GM19397 (cell line): ENCODE measurements around the gene GNG10.
A peak's percentile ranks its signal among the peaks of the same experiment; 100 is the strongest.
"Not testable (repeated sequence)": the region's sequence is repeated elsewhere in the genome, so short reads cannot be mapped to it uniquely, and the experiment has no call there.

ENCODE experiments used
- ATAC-seq: cut with Tn5 transposase; IDR thresholded peaks from one replicate; pipeline ENCODE4 v1.9.1; 2021; ENCODE audit warnings: mild to moderate bottlenecking, moderate library complexity; ENCODE audit not compliant: unreplicated experiment

The GNG10 gene

DNA sequence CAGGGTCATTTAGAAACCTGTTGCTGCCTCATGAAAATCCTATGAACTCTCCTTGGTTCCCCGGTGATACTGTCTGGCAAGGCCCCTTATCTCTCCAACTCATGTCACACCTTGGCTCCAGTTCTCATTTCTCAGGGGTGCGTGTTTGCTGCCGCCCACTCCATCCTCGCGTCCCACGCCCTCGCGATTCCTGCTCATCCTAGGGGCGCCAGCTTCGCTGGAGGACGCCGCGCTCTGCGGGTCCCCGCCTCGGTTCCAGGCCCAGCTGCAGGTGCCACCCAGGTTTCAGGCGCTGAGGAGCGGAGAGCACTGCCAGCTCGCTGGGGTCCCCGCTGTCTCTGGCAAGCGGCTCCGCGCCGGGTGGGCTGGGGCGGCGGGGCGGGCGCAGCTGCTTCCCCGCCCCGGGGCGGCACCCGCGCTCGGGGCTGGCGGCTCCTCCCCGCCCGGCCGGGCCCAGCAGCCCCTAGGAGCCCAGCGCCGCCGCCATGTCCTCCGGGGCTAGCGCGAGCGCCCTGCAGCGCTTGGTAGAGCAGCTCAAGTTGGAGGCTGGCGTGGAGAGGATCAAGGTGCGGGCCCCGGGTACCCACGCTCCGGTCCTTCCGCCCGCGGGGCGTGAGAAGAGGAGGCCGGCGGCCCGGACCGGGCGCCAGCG is at the start of gene GNG10:
GNG10 (plus strand) TSS at position 456 of the 652 bp plus-strand sequence; CDS start at position 486, 30 bp downstream.
- peak; percentile 89 for ATAC-seq

DNA sequence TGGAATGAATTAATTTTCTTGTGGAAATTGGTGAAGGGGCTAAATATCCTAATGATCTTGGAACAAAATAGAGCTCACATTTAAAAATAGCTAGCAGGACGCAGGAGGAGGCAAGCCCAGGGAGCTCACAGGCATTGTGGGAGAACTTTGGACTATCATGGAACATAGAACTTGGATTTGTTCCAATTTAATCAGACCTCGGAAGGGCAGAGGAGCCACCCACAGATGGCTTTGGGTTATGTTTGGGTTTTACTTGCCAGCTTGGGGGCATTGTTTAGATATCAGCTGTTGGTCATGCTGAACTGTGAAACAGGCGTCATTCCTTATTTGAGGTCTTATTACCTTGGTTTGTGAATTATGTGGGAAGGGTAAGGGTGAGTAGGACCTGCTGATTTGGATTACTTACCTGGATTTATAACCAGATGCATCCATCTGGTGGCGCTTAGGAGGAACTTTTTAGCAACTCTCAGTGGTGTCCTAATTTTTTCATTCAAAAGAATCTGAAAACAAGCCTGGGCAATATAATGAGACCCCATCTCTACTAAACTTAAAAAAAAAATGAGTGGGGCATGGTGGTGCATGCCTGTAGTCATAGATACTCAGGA is 47.9 kb upstream of the GNG10 start:
- ATAC-seq, result no peak

DNA sequence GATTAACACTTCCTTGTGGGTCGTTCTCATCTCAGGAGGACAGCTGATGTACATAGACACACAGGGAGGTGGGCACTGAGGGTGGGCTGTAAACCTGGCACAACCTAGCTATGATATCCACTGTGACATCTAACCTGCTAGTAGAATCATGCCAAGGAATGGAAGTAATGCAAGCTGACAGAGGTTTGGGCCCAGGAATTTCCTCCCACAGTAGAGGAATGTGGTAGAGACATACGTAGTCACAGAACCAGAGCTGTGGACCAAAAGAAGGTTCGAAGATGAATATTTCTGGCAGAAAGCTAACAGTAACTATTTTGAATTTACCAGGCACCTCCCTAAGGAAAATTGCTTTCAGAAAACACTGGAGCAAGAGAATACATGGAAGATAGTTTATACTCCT is 45.5 kb upstream of the GNG10 start:
- ATAC-seq, result no peak

DNA sequence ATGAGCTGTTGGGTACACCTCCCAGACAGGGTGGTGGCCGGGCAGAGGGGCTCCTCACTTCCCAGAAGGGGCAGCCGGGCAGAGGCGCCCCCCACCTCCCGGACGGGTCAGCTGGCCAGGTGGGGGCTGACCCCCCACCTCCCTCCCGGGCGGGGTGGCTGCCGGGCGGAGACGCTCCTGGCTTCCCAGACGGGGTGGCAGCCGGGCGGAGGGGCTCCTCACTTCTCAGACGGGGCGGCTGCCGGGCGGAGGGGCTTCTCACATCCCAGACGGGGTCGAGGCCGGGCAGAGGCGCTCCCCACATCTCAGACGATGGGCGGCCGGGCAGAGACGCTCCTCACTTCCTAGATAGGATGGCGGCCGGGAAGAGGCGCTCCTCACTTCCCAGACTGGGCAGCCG is 44.1 kb upstream of the GNG10 start:
- ATAC-seq, result not testable (repeated sequence)

DNA sequence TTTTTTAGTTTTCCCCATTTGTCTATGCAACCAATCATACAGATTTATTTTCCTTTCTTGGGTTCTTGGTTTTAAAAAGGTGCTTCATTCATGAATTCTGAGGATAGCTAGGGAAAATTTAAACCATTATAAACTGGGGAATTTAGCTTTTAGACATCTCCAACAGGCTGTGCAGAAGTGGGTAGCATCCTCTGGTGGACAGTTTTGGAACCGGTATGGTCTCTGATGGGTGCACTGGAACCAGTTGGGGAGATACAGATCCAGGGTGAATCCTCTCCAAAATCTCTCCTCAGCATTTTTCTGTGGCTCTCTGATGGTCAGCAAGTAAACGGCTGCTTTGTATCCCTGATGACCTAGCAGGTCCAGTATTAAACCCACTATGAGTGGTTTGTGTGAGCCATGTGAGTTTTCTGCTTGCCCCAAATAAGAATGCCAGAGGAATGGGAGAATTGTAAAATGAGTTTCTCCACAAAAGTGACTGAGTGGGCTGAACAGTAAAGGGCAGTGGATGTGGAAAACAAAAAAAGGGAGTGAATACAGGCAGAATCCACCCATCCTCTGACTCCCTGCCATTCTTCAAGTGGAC is 39.4 kb upstream of the GNG10 start:
- no peak for ATAC-seq

DNA sequence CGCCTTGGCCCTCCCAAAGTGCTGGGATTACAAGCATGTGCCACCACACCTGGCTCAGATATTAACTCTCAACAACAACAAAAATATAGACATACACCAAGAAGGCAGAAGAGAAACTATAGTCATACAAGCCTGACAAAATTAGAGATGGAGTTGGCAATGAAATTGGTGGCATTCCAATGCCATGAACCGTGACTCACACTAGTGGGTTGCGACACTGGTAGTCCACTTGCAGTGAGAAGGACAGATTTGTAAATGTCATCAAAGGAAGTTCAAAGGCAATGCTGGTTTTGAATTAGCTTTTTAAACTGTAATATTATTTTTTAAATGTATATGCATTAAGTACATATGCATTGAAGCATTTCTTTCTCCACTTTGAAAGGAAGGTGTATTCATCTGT is 38.8 kb upstream of the GNG10 start:
- no peak for ATAC-seq

DNA sequence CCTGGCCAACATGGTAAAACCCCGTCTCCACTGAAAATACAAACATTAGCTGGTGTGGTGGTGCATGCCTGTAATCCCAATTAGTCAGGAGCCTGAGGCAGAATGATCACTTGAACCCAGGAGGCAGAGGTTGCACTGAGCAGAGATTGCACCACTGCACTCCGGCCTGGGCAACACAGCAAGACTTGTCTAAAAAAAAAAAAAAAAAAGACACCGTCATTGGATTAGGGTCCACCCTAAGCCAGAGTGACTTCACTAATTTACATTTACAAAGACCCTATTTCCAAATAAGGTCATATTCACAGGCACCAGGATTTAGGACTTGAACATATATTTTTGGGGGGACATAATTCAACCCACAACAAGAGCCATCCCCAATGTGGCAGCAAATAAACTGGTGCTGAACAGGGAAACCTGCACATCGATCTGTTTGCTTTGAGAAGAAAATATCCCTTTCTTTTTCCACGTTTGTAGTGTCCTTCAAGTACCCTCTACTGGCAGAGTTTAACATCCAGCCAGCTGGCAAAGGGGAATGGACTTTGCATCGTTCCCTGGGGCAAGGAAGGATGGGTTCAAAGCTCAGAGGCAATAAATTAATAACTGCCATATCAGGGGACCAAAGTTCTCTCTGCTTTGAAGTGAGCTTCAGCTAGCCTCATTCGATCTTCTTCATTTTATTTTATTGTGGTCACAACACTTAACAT is 34.0 kb upstream of the GNG10 start:
- no peak for ATAC-seq

DNA sequence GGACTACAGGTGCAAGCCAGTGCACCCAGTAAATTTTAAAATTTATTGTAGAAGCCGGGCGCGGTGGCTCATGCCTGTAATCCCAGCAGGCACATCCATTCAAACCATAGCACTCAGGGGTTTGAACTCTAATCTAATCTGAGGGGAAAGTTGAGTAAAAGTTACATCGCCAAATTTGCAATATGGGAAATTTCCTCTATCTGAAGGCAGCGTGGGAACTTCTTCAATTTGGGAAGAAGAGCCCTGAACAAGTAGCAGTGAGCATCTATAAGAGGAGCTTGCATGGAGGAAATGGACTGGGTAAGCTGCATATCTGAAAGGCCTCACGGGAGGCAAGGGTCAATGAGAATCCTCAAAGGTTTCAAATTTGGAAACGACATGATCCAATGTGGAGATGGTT is 33.0 kb upstream of the GNG10 start:
- ATAC-seq, result no peak

DNA sequence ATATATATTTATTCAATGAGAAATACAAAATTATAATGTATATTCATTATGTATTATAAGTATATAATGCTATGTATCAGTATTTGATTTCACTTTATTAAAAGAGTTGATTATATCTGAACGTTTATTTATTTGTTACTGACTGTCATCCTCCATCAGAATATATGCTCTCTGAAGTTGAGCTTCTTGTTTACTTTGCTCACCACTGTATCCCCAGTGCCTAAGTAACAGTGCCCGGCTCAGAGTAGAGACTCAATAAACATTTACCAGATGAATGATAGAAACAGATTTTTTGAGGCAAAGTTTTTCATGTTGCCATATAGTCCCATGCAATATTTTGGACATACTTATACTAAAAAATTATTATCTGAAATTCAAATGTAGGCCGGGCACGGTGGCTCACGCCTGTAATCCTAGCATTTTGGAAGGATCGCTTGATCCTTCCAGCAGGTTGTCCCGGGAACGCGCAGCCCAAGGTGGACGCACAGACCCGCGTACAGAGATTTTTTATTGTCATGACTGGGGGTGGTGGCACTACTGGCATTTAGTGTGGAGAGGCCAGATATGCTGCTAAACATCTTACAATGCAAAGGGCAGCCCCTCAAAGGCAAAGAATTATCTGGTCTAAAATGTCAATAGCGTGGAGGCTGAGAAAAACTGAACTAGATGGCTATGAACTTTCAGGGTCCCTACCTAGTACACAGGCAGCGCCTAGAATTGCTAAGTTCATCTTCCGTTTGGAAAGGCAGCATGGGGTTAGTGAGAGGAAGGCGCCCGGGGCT is 31.0 kb upstream of the GNG10 start:
- peak; percentile 11 for ATAC-seq

DNA sequence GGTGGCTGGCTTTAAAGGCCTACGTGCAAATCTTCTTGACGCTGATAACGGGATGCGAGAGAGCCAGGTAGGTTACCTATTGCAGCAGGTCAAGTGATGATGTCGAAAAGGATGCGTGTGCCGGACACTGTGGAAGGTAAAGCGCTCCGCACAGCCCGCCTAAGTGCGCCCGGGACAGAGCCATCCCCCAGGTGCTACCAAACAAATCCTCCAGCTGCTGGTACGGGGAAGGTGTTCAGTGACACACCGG is 30.5 kb upstream of the GNG10 start:
- ATAC-seq, result no peak

DNA sequence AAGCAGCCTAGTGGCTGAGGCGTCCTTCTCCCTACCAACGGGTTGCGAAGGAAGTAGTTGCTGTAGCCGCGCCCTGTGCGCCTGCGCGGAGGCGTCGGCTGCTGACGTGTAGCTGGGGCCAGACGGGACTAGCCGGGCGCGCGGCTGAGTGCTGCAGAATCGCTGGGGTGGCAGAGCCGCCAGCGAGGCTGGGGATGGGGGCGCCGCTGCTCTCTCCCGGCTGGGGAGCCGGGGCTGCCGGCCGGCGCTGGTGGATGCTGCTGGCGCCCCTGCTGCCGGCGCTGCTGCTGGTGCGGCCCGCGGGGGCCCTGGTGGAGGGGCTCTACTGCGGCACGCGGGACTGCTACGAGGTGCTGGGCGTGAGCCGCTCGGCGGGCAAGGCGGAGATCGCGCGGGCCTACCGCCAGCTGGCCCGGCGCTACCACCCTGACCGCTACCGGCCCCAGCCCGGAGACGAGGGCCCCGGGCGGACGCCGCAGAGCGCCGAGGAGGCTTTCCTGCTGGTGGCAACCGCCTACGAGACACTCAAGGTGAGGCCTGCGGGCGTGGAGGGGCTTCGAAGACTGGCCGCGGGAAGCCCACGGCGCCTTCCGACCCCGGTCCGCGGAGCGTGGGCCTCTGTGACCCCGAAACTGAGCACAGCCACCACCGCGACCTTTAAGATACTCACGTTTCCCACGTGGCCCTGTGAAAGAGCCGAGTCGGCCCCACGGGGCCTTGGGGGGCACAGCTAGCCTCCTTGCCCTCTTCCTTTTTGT is 30.0 kb upstream of the GNG10 start, which contains the start of gene DNAJC25:
DNAJC25 (plus strand) TSS at position 121 of the 758 bp plus-strand sequence; CDS start at position 195, 74 bp downstream.
- peak; percentile 98 for ATAC-seq

DNA sequence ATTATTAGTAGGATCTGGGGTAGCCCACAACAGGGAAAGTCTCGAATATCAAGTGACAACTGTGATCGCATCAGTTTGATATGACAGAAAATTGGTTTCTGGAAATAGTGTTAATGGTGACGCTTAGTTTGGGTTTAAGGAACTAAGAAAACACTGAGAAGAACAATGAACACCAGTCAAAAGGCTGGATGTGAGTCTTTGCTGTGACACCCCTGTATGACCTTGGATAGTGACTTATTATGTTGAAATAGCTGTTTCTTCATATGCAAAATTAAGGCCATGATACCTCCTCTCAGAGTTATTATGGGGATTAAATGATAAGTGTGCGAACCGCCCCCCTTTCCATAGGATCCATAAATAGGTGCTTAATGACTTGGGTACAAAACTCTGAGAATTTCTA is 29.3 kb upstream of the GNG10 start:
- ATAC-seq, result no peak

DNA sequence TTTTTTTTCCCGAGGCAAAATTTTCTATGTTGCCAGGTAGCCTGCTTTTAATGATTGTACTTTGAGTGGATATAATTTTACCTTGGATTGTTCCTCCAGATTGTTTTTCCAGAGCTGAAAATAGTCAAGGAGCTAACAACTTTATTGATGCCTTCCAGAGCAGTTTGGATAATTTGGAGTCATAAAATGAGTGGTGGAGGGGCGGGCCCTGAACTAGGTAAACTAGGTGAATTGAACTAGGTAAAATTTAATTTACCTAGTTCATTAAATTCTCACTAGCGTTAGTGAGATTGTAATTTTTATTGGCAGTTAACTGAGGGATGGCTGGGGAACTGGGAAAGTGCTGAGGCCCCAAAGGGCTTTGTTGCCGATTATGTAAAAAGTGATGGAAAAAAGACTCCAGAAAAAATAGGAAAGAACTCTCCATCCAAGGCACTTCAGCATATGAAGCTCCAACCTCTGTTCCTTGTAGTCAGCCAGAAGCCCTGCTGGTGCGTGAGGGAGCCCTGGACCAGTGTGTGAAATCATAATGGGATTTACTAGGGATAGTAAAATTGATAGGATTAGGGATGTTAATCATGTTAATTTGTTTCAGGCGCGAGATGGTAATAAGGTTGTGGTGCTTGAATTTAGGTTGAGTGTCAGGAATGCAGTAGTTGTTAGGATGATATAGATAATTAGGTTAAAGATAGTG is 28.6 kb upstream of the GNG10 start:
- ATAC-seq, result no peak

DNA sequence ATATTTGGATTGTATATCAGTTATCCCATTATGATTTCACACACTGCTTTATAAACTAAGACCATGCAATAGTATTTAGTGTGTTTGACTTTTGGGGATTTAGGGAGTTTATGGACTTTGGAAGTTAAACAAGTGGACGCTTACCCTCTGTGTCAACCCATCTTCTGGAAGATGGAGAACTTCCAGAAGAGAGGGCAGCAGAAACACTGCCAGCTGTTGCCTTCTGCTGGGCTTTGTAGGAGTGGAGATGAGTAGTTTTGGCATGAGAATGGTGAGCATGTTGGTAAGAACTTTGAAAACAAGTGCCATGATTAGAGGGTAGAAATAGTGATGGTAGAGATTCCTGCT is 28.0 kb upstream of the GNG10 start:
- ATAC-seq, result no peak

DNA sequence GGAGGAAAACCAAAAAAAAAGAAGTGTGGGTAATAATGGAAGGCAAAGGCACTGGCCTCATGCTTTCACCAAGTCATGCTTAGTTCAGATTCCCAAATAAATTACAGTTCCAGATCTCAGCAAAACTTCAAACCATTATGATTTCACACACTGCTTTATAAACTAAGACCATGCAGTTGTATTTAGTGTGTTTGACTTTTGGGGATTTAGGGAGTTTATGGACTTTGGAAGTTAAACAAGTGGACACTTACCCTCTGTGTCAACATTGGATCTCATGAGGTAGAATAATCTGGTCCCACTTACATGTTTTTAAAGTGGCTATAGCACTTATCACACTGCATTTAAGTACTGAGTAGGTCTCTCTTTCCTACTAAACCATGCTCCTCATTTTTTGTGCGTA is 26.5 kb upstream of the GNG10 start:
- no peak for ATAC-seq

DNA sequence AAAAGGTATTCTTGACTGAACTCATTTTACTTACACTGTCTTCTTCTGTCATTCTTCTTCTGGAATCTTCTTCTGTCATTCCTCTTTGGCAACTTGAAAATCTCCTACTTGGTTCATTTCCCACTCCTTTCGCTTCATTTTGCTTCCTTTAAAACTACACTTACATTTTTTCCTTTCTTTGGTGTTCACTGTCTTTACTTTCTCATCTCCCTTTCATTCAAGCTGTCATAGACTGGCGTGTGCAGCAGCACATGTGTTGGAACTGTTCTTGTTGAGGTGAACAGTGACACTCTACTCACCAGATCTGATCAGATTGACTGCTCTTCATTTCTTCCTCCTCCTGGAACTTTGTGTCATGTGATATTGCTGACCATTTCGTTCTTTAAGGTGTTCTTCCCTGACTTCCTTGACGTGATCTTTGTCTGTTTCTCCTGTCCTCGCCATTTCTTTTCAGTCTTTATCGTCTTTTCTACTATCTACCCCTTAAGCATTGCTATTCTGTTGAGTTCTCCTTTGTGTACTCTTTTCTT is 23.9 kb upstream of the GNG10 start:
- no peak for ATAC-seq

DNA sequence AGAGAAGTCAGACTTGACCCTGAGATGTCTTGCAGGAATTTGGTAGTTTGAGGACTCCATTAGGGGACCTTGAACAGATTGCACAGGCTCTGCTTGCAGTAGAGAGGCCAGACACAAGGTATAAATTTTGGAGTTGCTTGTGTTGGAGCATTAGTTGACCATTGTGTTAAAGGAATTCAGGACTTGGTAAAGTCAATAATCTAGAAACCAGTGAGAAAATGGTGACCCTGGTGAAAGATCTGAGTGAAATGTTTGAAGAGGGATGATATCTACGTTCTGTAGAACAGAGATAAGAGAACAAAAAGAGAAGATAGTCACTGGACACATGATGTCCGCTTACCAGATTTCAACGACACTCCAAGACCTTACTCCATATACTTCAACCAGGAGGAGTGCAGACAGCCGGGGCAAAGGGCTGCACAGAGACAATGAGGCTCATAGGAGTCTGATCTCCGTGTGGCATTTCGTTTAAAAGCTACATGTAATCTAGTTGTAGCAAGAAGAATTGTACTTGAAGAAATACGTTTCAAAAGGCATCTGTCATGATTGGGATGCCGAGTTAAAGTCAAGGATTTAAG is 17.1 kb upstream of the GNG10 start:
- no peak for ATAC-seq

DNA sequence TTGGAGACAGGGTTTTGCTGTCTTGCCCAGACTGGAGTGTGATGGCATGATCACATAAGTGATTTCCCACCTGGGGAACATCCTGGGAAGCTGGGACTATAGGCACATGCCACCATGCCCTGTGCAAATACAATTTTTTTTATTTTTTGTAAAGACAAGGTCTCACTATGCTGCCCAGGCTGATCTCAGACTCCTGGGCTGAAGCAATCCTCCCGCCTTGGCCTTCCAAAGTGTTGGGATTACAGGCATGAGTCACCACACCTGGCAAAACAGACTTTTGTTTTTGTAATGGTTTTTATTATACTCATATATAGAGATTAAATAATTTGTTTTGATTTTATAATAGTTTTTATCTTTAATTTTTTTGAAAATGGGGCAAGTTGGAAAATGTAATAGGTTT is 15.6 kb upstream of the GNG10 start:
- no peak for ATAC-seq

DNA sequence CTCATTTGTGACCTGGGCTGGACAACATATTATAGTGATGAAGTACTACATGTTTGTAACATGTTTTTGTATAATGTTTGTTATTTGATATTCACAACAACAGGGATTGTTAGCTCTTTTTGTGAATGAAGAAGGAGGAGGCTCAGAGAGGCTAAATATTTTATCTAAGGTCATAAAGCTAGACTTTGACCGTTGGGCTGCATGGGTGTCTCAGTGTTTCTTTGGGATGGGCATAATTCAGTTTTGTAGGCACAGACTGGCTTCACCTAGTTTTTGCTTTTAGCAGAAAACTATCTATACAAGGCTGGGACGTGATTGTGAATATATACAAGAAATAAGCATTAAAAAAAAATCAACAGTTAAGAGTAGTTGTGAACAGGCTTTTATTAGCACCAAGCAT is 15.0 kb upstream of the GNG10 start:
- ATAC-seq, result no peak

DNA sequence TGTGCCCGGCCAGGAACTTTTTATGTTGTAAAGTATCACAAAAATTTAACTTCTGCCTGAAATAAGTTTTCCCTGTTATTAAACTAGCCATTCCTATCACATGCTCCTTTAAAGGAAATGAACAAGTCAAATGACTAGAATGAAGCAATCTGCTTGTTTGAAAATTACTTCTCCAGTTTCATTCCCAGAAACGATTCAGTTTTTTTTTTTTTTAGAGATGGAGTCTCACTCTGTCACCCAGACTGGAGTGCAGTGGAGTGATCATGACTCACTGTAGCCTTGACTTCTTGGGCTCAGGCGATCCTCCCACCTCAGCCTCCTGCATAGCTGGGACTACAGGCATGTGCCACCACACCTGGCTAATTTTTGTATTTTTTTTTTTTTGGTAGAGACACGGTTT is 13.3 kb upstream of the GNG10 start:
- ATAC-seq, result no peak
